Activated naive CD4-positive, alpha-beta T cell treated with anti-CD3 and anti-CD28 coated beads, Interleukin-2, amount 50 U/mL, for 24 hours (primary cell): ENCODE measurements around the gene HSP90AB1.

ENCODE experiments used
- H3K27ac Mint-ChIP-seq: one replicate; pipeline ENCODE4 v1.8.0; 2021; ENCODE audit warnings: mild to moderate bottlenecking, mixed read lengths
- H3K27me3 Mint-ChIP-seq: one replicate; pipeline ENCODE4 v1.8.0; 2021; ENCODE audit warnings: mixed read lengths
- H3K36me3 Mint-ChIP-seq: one replicate; pipeline ENCODE4 v1.8.0; 2021; ENCODE audit warnings: mixed read lengths
- H3K4me1 Mint-ChIP-seq: one replicate; pipeline ENCODE4 v1.8.0; 2021; ENCODE audit warnings: mixed read lengths
- H3K4me3 Mint-ChIP-seq: one replicate; pipeline ENCODE4 v1.8.0; 2021; ENCODE audit warnings: mild to moderate bottlenecking, mixed read lengths
- H3K9me3 Mint-ChIP-seq: one replicate; pipeline ENCODE4 v1.8.0; 2021; ENCODE audit warnings: mixed read lengths

The HSP90AB1 gene

DNA sequence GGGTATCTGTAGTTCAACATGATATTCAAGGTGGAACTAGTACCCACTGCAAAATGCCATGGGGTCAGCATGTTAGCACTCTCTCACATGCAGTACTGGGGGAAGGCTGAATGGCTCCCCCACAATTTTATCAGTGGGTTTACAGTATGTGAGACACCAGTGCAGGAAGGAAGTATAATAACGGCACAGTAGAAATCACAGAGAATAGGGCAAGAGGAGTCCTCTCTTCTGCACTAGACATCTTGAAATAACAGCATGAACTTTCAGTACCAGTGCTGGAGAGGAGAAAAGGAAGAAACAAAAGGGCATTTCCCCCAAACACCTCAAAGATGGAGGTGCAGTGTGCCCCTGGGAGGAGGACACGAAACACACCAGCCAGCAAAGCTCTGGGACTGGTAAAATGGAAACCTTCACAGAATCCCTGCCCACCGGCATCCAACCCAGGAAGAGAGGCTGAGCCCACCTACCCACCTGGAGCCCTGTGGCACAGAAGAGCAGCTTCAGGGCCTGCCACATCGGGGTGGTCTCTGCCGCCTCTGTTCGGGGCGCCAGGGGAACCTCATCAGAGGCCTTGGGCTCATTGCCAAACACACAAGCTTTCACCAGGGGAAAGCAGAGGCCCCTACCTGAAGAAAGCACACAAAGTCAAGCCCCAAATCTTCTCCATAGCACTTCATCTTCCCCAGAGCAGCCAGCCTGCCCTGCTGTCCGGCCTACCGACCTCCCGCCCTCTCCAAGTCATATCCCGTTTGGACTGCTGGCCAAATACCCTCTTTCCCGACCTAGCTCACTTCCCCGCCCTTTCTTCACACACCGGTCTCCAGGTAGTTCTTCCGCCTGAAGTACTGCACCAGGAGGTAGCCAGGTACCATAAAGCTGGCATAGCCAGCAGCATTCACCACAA lies 9.2 kb downstream of the HSP90AB1 start:
- Mint-ChIP-seq H3K36me3 (peaks cover 30% of the 10 kb centered on the region), H3K9me3 (no peaks in the 10 kb centered on the region), H3K4me3 (peak overlapping the region; percentile 90), H3K27ac (peak overlapping the region; percentile 85), H3K27me3 (no peaks in the 10 kb centered on the region), H3K4me1 (peaks cover 70% of the 10 kb centered on the region)

DNA sequence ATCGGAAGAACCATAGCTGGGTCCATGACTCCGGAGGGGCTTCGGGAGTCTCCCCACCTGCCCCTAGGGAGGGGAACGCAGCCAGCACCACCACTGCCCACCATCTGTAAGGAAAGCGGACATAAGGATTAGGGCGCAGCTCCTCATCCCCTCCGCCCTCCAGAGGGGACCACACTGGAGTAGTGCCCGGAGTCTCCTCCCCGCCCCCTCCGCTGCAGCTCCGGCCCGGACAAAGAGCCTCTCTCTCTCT lies 9.8 kb downstream of the HSP90AB1 start:
- Mint-ChIP-seq H3K4me3 (peak overlapping the region; percentile 90), H3K9me3 (no peaks in the 10 kb centered on the region), H3K4me1 (peaks cover 66% of the 10 kb centered on the region), H3K36me3 (peaks cover 27% of the 10 kb centered on the region), H3K27me3 (no peaks in the 10 kb centered on the region), H3K27ac (peak overlapping the region; percentile 85)

DNA sequence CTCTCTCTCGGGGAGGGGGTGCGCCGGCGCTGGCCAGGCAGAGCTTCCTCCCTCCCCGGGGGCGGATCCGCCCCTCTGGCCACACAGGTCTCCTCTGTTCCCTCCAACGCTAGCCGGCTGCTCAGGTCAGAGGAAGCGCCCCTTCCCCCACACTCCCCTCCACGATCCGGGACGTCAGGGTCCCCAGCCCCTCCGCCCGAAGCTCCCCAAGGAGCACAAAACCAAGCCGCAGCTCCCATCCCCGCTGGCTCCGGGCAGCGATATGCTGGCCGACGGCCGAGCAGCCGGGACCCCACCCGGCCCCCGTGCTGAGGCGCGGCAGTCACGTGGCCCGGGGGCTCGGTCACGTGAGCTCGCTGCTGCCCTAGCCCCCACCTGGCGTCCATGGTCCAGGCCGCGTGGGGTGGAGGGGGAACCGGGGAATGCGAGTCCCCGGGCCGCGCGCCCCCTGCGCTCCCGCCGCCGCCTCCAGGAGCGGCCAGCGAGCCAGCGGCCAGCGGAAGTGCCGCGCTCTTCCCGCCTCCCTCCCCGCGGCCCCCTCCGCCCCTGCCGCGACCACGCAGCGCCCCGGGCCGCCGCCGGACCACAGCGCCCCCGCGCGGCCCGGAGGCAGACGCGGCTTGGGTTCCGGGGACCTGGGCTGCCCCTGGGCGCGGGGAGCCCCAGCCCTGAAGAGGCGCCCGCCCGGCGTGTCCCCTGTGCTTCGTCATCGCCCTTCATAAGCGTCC lies 10.3 kb downstream of the HSP90AB1 start, which contains the start of gene SLC35B2:
Gene SLC35B2 (minus strand): TSS at position 504 of the 728 bp plus-strand sequence. CDS start 118 bp downstream, at position 386.
- no peaks in the 10 kb centered on the region for H3K27me3 Mint-ChIP-seq
- H3K36me3 Mint-ChIP-seq, result peaks cover 23% of the 10 kb centered on the region
- H3K9me3 Mint-ChIP-seq, result no peaks in the 10 kb centered on the region
- peak within 1 kb of the TSS; percentile 90 for H3K4me3 Mint-ChIP-seq
- H3K4me1 Mint-ChIP-seq, result peaks cover 65% of the 10 kb centered on the region
- peak within 1 kb of the TSS; percentile 85 for H3K27ac Mint-ChIP-seq

DNA sequence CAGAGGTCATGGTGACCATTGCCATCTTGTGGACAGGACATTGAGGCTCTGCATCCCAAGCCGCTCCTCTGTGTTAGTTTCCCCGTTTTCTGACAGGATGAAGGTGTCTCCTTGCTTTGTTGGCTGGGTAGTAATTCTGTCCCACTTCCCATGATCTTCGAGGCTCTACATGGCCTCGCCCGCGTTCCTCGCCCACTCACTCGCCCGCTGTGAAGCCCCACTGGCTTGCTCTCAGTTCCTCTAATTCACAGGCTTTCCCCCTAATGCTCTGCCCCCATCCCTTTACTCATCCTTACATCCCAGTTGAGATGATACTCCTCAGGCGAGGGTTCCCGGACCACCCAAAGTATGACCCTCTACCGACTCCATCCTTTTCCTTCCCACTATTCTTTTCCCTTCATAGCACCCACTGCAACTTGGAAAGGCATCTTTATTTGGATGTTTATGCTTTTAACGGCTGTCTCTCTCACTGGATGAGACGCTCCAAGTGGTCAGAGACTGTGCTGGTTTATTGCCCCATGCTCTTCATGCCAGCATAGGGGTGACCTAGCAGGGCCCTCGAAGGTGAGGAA lies 10.9 kb downstream of the HSP90AB1 start:
- Mint-ChIP-seq H3K36me3 (peaks cover 18% of the 10 kb centered on the region), H3K4me3 (peak overlapping the region; percentile 84), H3K27me3 (no peaks in the 10 kb centered on the region), H3K27ac (peak overlapping the region; percentile 85), H3K9me3 (no peaks in the 10 kb centered on the region), H3K4me1 (peaks cover 67% of the 10 kb centered on the region)

DNA sequence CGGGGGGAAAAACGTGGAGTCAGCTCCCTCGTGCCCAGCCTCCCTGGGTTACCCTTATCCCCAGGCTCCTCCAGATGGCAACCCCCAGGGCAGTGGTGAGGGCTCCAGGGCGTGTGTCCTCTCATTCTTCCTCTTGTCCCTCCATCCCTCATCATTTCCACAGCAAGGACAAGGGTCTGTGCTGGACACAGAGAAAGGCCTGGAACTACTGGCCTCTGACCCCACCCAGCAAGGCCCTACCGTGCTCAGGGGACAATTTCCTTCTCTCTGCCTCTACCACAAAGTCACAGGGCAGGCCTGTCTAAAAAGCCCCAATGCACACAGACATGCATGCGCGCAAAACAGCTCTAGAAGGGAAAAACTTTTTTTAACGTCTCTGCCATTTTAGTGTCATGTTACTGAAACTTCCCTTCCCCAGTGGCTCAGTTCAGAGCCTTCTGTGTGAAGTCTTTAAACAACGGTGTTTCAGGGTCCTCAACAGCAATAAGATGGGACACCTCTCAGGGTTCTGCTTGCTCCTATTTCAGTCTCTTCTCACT lies 11.5 kb downstream of the HSP90AB1 start:
- peaks cover 18% of the 10 kb centered on the region for H3K36me3 Mint-ChIP-seq
- H3K4me3 Mint-ChIP-seq, result peak overlapping the region; percentile 84
- H3K9me3 Mint-ChIP-seq, result no peaks in the 10 kb centered on the region
- peaks cover 67% of the 10 kb centered on the region for H3K4me1 Mint-ChIP-seq
- no peaks in the 10 kb centered on the region for H3K27me3 Mint-ChIP-seq
- peak overlapping the region; percentile 70 for H3K27ac Mint-ChIP-seq

DNA sequence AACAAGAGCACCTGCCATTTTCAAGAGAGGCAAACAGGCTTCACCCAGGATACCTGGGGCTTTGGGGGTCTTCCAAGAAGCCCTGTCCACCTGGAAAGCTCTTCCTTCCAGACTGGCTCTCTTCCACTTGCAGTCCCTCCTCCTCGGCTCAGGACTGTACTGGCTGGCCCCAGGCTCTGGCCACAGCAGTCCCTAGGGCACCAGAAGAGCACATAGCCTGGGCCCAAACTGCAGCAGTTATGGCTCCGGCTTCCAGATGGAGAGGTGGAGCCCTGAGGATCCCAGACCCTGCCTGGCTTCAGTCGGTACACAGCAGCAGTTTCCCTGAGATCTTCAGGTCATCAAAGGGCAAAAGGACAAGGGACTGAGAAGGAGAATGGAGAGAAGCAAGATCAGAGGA lies 12.0 kb downstream of the HSP90AB1 start:
- H3K9me3 Mint-ChIP-seq, result no peaks in the 10 kb centered on the region
- H3K36me3 Mint-ChIP-seq, result peaks cover 13% of the 10 kb centered on the region
- peak overlapping the region; percentile 84 for H3K4me3 Mint-ChIP-seq
- peaks cover 68% of the 10 kb centered on the region for H3K4me1 Mint-ChIP-seq
- peak overlapping the region; percentile 27 for H3K27ac Mint-ChIP-seq
- no peaks in the 10 kb centered on the region for H3K27me3 Mint-ChIP-seq

DNA sequence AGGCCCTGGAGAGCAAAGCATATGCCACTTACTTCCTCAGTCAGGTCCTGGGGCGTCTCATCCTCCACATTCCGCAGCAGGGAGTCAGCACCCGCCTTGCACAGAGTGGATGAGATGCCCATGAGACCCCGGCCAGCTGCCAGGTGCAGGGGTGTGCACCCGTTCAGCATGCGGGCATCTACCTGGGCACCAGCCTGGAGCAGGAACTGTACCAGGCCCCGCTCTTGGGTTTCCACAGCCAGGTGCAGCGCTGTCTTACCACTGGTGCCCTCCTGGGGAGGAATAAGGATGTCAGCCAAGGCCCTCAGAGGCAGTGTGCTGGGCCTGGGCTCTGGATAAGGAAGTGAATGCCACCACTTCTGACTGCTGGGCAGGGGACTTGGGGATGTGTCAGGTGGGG lies 13.1 kb downstream of the HSP90AB1 start:
- peaks cover 67% of the 10 kb centered on the region for H3K4me1 Mint-ChIP-seq
- no peak overlapping the region for H3K27ac Mint-ChIP-seq
- no peak overlapping the region for H3K4me3 Mint-ChIP-seq
- H3K9me3 Mint-ChIP-seq, result no peaks in the 10 kb centered on the region
- H3K36me3 Mint-ChIP-seq, result peaks cover 10% of the 10 kb centered on the region
- no peaks in the 10 kb centered on the region for H3K27me3 Mint-ChIP-seq

DNA sequence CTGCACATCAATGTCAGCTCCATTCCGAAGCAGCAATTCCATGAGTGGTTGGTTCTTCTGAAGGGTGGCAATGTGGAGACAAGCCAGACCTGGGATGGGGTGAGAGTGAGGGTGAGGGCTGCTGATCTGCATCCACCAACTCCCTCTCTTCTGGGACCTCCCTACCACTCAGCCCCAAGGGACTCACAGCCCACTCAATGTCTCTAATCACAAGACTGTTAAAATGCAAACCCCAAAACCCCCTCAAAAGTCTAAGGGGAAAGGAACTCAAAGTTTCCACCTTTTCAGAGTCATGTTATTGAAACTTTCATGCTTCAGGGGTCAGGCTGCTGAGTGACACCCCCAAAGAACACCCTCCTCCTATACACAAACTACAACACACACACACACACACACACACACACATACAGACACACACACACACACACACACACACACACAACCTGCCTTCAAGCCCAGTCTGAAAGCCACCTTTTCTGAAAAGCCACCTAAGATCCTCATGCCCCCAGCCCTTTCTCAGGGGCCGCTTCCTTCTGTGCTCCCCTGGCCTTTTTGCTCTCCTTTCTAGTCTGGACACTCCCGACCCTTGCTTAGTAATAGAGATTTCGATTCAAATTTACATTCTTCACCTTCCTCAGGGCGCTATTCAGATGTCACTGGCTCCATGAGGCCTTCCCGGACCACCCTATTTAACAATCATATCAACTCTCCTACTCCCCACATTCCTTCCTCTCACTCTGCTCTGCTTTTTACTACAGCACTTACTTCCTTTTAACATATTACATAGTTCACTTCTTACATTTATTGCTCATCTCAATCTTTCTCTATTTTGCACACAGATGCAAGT lies 13.8 kb downstream of the HSP90AB1 start:
- H3K36me3 Mint-ChIP-seq, result peaks cover 10% of the 10 kb centered on the region
- H3K9me3 Mint-ChIP-seq, result no peaks in the 10 kb centered on the region
- peak overlapping the region; percentile 3 for H3K27ac Mint-ChIP-seq
- peak overlapping the region; percentile 5 for H3K4me3 Mint-ChIP-seq
- peaks cover 60% of the 10 kb centered on the region for H3K4me1 Mint-ChIP-seq
- H3K27me3 Mint-ChIP-seq, result no peaks in the 10 kb centered on the region

DNA sequence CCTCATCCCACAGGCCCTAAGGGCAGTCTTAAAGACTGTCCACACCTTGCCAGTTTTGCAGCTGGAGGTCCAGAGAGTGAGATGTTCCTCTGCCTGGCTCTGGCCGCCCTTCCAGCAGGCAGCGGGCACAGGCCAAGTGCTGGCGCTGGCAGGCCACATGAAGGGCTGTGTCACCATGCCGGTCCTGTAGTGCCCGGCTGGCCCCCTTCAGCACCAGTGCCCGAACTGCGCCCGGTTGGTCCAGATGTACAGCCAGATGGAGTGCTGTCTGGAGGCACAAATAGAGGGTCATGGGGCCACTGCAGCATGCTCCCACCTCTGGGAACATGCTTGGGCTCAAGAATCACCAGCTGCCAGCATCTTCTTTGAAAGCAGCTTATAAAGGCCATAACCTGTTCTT lies 14.7 kb downstream of the HSP90AB1 start:
- H3K9me3 Mint-ChIP-seq, result no peaks in the 10 kb centered on the region
- no peak overlapping the region for H3K27ac Mint-ChIP-seq
- H3K4me1 Mint-ChIP-seq, result peaks cover 58% of the 10 kb centered on the region
- no peaks in the 10 kb centered on the region for H3K27me3 Mint-ChIP-seq
- H3K36me3 Mint-ChIP-seq, result peaks cover 10% of the 10 kb centered on the region
- no peak overlapping the region for H3K4me3 Mint-ChIP-seq

DNA sequence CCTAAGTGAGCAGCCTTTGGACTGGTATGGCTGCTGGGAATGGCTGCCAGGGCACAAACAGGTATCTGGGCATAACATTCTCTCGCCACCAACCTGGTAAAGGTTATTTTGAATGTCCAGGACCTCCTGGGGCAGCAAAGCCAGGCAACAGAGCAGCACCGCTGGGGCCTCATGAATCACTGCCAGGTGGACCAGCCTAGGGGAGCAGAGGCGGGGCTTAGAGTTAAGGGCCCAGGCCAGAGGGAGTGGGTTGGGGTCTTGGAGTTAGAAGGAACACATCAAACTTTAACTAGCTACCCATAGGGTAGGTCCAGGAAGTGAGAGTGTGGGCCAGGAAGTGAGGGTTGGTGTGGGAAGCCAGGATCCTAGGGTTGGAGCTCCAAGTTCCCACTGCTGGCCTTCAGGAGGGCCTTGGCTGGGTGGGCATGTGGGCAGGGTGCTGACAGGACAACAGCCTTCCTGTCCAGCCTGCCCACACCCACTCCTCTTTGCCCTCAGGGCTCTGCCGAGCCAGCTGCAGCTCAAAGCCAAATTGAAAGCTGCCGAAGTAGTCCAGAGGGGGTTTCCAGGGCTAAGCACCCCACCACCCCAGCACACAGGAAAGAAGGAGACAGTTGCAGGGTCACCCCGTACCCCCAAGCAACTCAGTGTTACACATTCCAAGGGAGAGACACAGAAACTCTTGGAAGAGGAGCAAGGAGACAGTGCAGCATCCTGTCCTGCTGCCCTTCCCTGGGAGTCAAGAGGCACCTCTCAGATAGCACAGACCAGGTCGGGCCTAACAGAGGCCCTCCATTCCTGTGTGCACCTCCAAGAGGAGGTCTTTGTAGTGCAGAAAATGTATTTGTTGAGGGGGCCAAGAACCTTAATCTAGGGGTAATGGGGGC lies 15.8 kb downstream of the HSP90AB1 start:
- Mint-ChIP-seq H3K27me3 (no peaks in the 10 kb centered on the region), H3K4me1 (peaks cover 63% of the 10 kb centered on the region), H3K4me3 (peak overlapping the region; percentile 98), H3K27ac (peak overlapping the region; percentile 90), H3K9me3 (no peaks in the 10 kb centered on the region), H3K36me3 (peaks cover 10% of the 10 kb centered on the region)

DNA sequence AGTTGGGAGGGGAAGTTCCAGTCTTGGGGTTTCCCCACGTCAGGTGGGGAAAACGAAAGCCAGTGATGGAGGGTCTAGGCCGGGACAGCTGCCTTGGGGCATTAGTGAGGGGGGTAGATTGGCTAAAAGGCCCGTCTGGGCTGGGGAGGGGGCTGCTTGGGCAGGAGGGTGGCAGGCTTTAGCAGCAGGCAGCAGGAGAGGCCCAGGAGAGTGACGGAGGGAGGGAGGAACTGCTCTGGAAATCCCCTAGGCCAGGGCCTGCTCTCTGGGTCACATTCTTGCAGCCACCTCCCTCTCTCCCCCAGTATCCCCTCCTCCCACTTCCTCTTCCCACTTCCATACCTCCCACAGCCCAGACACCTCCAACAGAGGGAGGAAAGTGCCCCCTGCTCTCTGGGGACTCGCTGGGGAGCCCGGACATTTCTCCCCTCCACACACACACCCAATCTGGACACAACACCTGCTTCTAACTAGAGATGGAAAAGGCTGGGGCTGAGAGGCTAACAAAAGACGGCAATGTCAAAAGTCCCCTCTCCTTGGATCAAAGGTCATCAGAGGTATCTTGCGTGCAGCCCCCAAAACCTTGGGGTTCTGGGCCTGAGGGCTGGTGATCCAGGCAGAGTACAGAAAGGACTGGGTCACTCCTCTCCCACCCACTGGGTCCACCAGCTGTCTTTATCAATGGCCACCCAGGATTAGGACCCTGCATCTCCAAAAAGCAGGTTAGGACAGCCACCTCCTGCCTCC lies 16.6 kb downstream of the HSP90AB1 start:
- H3K4me3 Mint-ChIP-seq, result peak overlapping the region; percentile 98
- H3K9me3 Mint-ChIP-seq, result no peaks in the 10 kb centered on the region
- peaks cover 58% of the 10 kb centered on the region for H3K4me1 Mint-ChIP-seq
- H3K27ac Mint-ChIP-seq, result peak overlapping the region; percentile 90
- no peaks in the 10 kb centered on the region for H3K27me3 Mint-ChIP-seq
- peaks cover 10% of the 10 kb centered on the region for H3K36me3 Mint-ChIP-seq

DNA sequence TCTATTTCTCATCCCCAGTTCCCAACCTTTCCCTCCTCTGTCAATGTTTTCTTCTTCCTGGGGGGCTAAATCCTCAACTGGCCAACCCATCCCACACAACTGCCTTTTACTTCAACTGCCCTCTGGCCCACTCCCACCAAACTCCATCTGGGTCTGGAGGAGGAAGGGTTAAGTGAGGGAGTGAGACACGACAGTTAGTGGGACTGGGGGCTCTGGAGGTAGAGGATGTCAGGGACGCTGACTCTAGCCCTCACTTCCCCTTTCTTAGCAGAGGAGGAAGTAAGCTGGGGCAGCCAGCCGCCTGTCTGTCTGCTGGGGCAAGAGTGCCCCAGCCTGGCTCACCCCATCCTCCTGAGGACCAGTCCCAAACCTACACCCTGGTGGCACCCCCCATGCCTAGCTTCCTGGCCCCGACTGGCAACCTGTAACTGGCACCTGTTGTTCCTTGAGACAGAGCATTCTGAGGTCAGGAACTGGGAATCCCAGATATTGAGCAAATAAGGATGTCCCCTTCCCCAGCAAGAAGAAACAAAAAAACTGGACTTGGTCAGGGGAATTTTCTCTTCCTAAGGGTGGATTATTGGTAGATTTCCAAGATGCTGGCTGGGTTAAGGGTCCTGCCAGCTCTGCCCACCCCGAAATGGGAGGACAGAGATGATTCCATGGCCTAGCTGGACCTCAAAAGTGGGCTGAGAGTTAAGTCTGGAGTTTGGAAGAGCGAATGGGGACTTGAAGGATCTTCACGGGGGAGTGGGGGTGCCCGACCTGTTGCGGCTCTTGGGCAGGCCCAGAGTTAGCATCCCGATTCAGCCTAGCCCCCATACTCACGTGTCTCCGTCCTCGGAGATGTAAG lies 17.5 kb downstream of the HSP90AB1 start:
- Mint-ChIP-seq H3K9me3 (no peaks in the 10 kb centered on the region), H3K27ac (peak overlapping the region; percentile 90), H3K36me3 (peaks cover 8% of the 10 kb centered on the region), H3K4me1 (peaks cover 59% of the 10 kb centered on the region), H3K4me3 (peak overlapping the region; percentile 98), H3K27me3 (peaks cover 3% of the 10 kb centered on the region)
